GM12878 (cell line): ENCODE results near the gene SIGLECL1. TPM values are rescaled to one million over a fixed set of nuclear protein-coding genes. Genes with fewer than 3 reads are reported as not detected.
A peak's percentile ranks its signal among the peaks of the same experiment; 100 is the strongest.
"Not testable (repeated sequence)": the region's sequence is repeated elsewhere in the genome, so short reads cannot be mapped to it uniquely, and the experiment has no call there.

ENCODE experiments used
- ATAC-seq: fragments of 200-7000 bp; cut with Tn5 transposase; 3 replicates; pipeline ENCODE4 v1.9.1; 2020; ENCODE audit warnings: mild to moderate bottlenecking, moderate library complexity
- BruUV-seq: library from RNA; stranded (reverse); fragments of 400-500 nt; replicated peaks from 2 replicates; lab custom pipeline; 2021; lab: Mats Ljungman, UMichigan
- CTCF ChIA-PET: fragments of 300-600 bp; sonication (Branson Sonifier 250); formaldehyde crosslinking; extraction: SDS; loops from one replicate; lab custom pipeline; 2021; ENCODE audit warnings: inconsistent platforms; lab: Yijun Ruan, JAX
- POLR2A ChIA-PET: fragments of 350-600 bp; formaldehyde crosslinking; extraction: SDS; loops from one replicate; lab custom pipeline; 2021; ENCODE audit warnings: inconsistent platforms; lab: Charles Lee
- RAD21 ChIA-PET: fragments of 300-600 bp; sonication (Branson Sonifier 250); formaldehyde crosslinking; loops from one replicate; lab custom pipeline; 2023; ENCODE audit warnings: antibody characterized with exemption; ENCODE audit not compliant: unreplicated experiment; lab: Charles Lee
- SMC1A ChIA-PET: fragments of 300-600 bp; sonication (Branson Sonifier 250); formaldehyde crosslinking; loops from one replicate; lab custom pipeline; 2023; ENCODE audit not compliant: unreplicated experiment, uncharacterized antibody; lab: Charles Lee
- DNase-seq: peaks from one replicate; pipeline ENCODE4 v3.0.0-alpha.2; 2011; ENCODE audit warnings: low read depth, low spot score
- FAIRE-seq: peaks from 3 replicates; lab custom pipeline; 2011; peaks lifted over from hg19 to GRCh38; lab: Jason Lieb, UNC
- H2AFZ ChIP-seq: 2 replicates; pipeline ENCODE4 v1.6.0; 2011; ENCODE audit warnings: low read depth, low read length, control low read depth; ENCODE audit not compliant: control insufficient read depth
- H3K27ac ChIP-seq: 2 replicates; pipeline ENCODE4 v1.5.1; 2011; ENCODE audit warnings: control low read depth; ENCODE audit not compliant: control insufficient read depth, insufficient read depth
- H3K27me3 ChIP-seq, 2 experiments: replicated peaks in 1 of 2; 2 replicates each; pipeline versions ENCODE4 v1.6.0 to v1.6.1; 2011; ENCODE audit warnings: low read length in 1 of 2; ENCODE audit not compliant: control insufficient read depth in 2 of 2, insufficient read depth in 2 of 2
- H3K36me3 ChIP-seq, 2 experiments: 2 replicates each; pipeline ENCODE4 v1.5.1; 2011; ENCODE audit warnings: low read length in 1 of 2; ENCODE audit not compliant: control insufficient read depth in 2 of 2, insufficient read depth in 2 of 2
- H3K4me1 ChIP-seq: 2 replicates; pipeline ENCODE4 v1.6.1; 2011; ENCODE audit warnings: mild to moderate bottlenecking, low read length, moderate library complexity, mixed read lengths; ENCODE audit not compliant: control insufficient read depth, insufficient read depth
- H3K4me2 ChIP-seq: 2 replicates; pipeline ENCODE4 v1.6.0; 2011; ENCODE audit warnings: control low read depth; ENCODE audit not compliant: control insufficient read depth, insufficient read depth
- H3K4me3 ChIP-seq: fragments of 200-600 bp; sonication (generic); 2 replicates; pipeline ENCODE4 v1.5.1; 2016
- H3K79me2 ChIP-seq: 2 replicates; pipeline ENCODE4 v1.6.0; 2011; ENCODE audit warnings: low read length; ENCODE audit not compliant: control insufficient read depth, insufficient read depth
- H3K9ac ChIP-seq: 2 replicates; pipeline ENCODE4 v1.8.0; 2011; ENCODE audit warnings: low read length, control low read depth, mixed read lengths; ENCODE audit not compliant: control insufficient read depth, insufficient read depth
- H3K9me3 ChIP-seq: replicated peaks from 3 replicates; pipeline ENCODE4 v1.5.1; 2011; ENCODE audit warnings: mild to moderate bottlenecking, low read length; ENCODE audit not compliant: control insufficient read depth, insufficient read depth
- H4K20me1 ChIP-seq: 2 replicates; pipeline ENCODE4 v1.6.0; 2011; ENCODE audit not compliant: control insufficient read depth, insufficient read depth
- GABPA ChIP-seq: IDR thresholded peaks from 2 replicates; pipeline ENCODE4 v1.6.1; 2014; ENCODE audit warnings: antibody characterized with exemption, low read depth, mild to moderate bottlenecking, inconsistent platforms
- ZBTB11 ChIP-seq: fragments of 450-650 bp; formaldehyde crosslinking; IDR thresholded peaks from 2 replicates; pipeline ENCODE4 v1.5.0; 2022; ENCODE audit warnings: mild to moderate bottlenecking, missing genetic modification characterization
- ZBTB40 ChIP-seq: fragments of 450-650 bp; IDR thresholded peaks from 2 replicates; pipeline ENCODE4 v1.6.1; 2016; ENCODE audit warnings: mild to moderate bottlenecking, moderate library complexity, borderline replicate concordance
- WGBS: methylation state at CpG from one replicate; pipeline ENCODE4 v1.1.6; 2016; ENCODE audit warnings: low lambda C conversion rate; ENCODE audit not compliant: insufficient replicate concordance, insufficient coverage; ENCODE audit errors: missing lambda C conversion rate; 5-methylcytosine and 5-hydroxymethylcytosine counted together
- in situ Hi-C: fragments of 300-500 bp; cut with MboI; formaldehyde crosslinking; loops from 9 replicates; pipeline ENCODE4 v1.14.3; 2018; ENCODE audit warnings: mixed read lengths
- intact Hi-C: fragments of 100-400 bp; cut with micrococcal nuclease; formaldehyde crosslinking; loops from one replicate; pipeline ENCODE4 v1.14.2; 2022; ENCODE audit not compliant: unreplicated experiment
- polyA plus RNA-seq, 11 experiments: library from polyadenylated mRNA; depleted of rRNA in 4 of 11; unstranded in 6 of 11; stranded (reverse) in 5 of 11; fragments of >200 nt; fragmentation: Nextera tagmentation in 4 of 11; fragmentation: Illumina TruSeq in 1 of 11; extraction: Ambion mirVana in 4 of 11; extraction: Trizol in 1 of 11; gene quantifications; 1 replicate in 1 of 11; 2 replicates in 10 of 11; pipeline versions ENCODE4 v1.2.1 to v1.2.3, GENCODE V29; 2011 to 2016; ENCODE audit warnings: inconsistent platforms in 2 of 11, missing spikeins in 2 of 11, low read depth in 1 of 11
- total RNA-seq, 4 experiments: library from RNA; depleted of rRNA in 3 of 4; stranded (reverse); fragments of >200 nt in 3 of 4; fragmentation: Illumina TruSeq in 1 of 4; extraction: Trizol in 1 of 4; gene quantifications; 2 replicates each; pipeline versions ENCODE4 v1.2.1 to v1.2.3, GENCODE V29; 2013 to 2021

The SIGLECL1 gene
- total and polyA plus RNA-seq, 10 of the 15 experiments (the other 5 are each of a cell fraction or from before 2014, with no cell fraction given) = not detected

- H3K79me2 ChIP-seq, H3K9me3 ChIP-seq, H3K4me3 ChIP-seq, DNase-seq, SMC1A ChIA-PET, H3K9ac ChIP-seq, intact Hi-C loops, FAIRE-seq, ATAC-seq, H3K27ac ChIP-seq, POLR2A ChIA-PET, H3K36me3 ChIP-seq, BruUV-seq, in situ Hi-C loops, H3K27me3 ChIP-seq, CTCF ChIA-PET, H3K4me1 ChIP-seq, RAD21 ChIA-PET, H3K4me2 ChIP-seq, H4K20me1 ChIP-seq: not testable (repeated sequence)
- TF ChIP-seq ZBTB11 (peak; percentile 44; the same call in 1 of the 2 replicates), ZBTB40 (peak; percentile 47; the same call in 1 of the 2 replicates), GABPA (peak; percentile 78)
- peak overlapping the region; percentile 35 for H2AFZ ChIP-seq
- 29% methylated on average over 13 of the region's 13 CpGs for WGBS
These were observed 40.0 kb upstream of the SIGLECL1 start for GRCh38 chr19:51210874-51211361.
